Duodenal mucosa (tissue), 2 donors: Measurements from ENCODE around the gene ZBP1.

Source experiments
- H3K27ac ChIP-seq: one replicate; pipeline ENCODE4 v1.7.0; 2013; ENCODE audit warnings: low read depth, low read length
- H3K27me3 ChIP-seq, 2 donors: one replicate each; pipeline ENCODE4 v1.7.0; 2013; ENCODE audit warnings: low read length in 2 of 2, control low read depth in 1 of 2; ENCODE audit not compliant: insufficient read depth in 2 of 2, control insufficient read depth in 1 of 2
- H3K36me3 ChIP-seq, 2 donors: one replicate each; pipeline ENCODE4 v1.7.0; 2013; ENCODE audit warnings: low read length in 2 of 2, control low read depth in 1 of 2; ENCODE audit not compliant: insufficient read depth in 2 of 2, control insufficient read depth in 1 of 2
- H3K4me1 ChIP-seq, 2 donors: one replicate each; pipeline ENCODE4 v1.7.0; 2013; ENCODE audit warnings: low read length in 2 of 2, control low read depth in 1 of 2; ENCODE audit not compliant: insufficient read depth in 2 of 2, control insufficient read depth in 1 of 2
- H3K4me3 ChIP-seq, 2 donors: one replicate each; pipeline ENCODE4 v1.7.0; 2013; ENCODE audit warnings: low read length in 2 of 2, low read depth in 1 of 2
- H3K9ac ChIP-seq, 2 donors: one replicate each; pipeline ENCODE4 v1.7.0; 2013; ENCODE audit warnings: low read length in 2 of 2, low read depth in 1 of 2
- H3K9me3 ChIP-seq, 2 donors: one replicate each; pipeline ENCODE4 v1.7.0; 2013; ENCODE audit warnings: low read length in 2 of 2, control low read depth in 1 of 2; ENCODE audit not compliant: control insufficient read depth in 1 of 2

ZBP1 gene

GRCh38 chr20:57663681-57664451 lies 43.6 kb upstream of the ZBP1 start:
- Histone ChIP-seq H3K4me1 (peaks cover 11 to 14% of the 10 kb centered on the region in 2 donors), H3K36me3 (no peaks in the 10 kb centered on the region), H3K27ac (no peak overlapping the region), H3K4me3 (no peak overlapping the region), H3K9me3 (no peaks in the 10 kb centered on the region), H3K27me3 (no peaks in the 10 kb centered on the region), H3K9ac (no peak overlapping the region)

- no peaks in the 10 kb centered on the region for H3K27me3 ChIP-seq
- no peak overlapping the region for H3K27ac ChIP-seq
- peaks cover 9 to 11% of the 10 kb centered on the region in 2 donors for H3K4me1 ChIP-seq
These were observed 43.0 kb upstream of the ZBP1 start for GRCh38 chr20:57663241-57663640.

GRCh38 chr20:57662456-57663240 lies 42.4 kb upstream of the ZBP1 start:
- Histone ChIP-seq H3K27ac (no peak overlapping the region), H3K36me3 (no peaks in the 10 kb centered on the region), H3K9ac (no peak overlapping the region)

More at GRCh38 chr20:57663241-57663640, 43.0 kb upstream of the ZBP1 start:
- H3K9me3 ChIP-seq, result no peaks in the 10 kb centered on the region
- no peak overlapping the region for H3K4me3 ChIP-seq
- no peak overlapping the region for H3K9ac ChIP-seq
- no peaks in the 10 kb centered on the region for H3K36me3 ChIP-seq

GRCh38 chr20:57661746-57662455 lies 41.7 kb upstream of the ZBP1 start:
- Histone ChIP-seq H3K4me1 (peaks cover 13 to 14% of the 10 kb centered on the region in 2 donors), H3K36me3 (no peaks in the 10 kb centered on the region), H3K27me3 (no peaks in the 10 kb centered on the region), H3K27ac (no peak overlapping the region), H3K4me3 (no peak overlapping the region), H3K9ac (no peak overlapping the region), H3K9me3 (no peaks in the 10 kb centered on the region)

More at GRCh38 chr20:57662456-57663240, 42.4 kb upstream of the ZBP1 start:
- Histone ChIP-seq H3K4me3 (no peak overlapping the region), H3K9me3 (no peaks in the 10 kb centered on the region), H3K27me3 (no peaks in the 10 kb centered on the region), H3K4me1 (peaks cover 9% of the 10 kb centered on the region in 2 donors)

GRCh38 chr20:57660922-57661745 lies 40.9 kb upstream of the ZBP1 start:
- peaks cover 13 to 14% of the 10 kb centered on the region in 2 donors for H3K4me1 ChIP-seq
- no peak overlapping the region for H3K4me3 ChIP-seq
- H3K27me3 ChIP-seq, result no peaks in the 10 kb centered on the region
- H3K36me3 ChIP-seq, result no peaks in the 10 kb centered on the region
- no peaks in the 10 kb centered on the region for H3K9me3 ChIP-seq
- H3K27ac ChIP-seq, result no peak overlapping the region
- no peak overlapping the region for H3K9ac ChIP-seq

GRCh38 chr20:57660181-57660921 lies 40.1 kb upstream of the ZBP1 start:
- Histone ChIP-seq H3K36me3 (no peaks in the 10 kb centered on the region), H3K4me3 (no peak overlapping the region), H3K27ac (no peak overlapping the region), H3K27me3 (no peaks in the 10 kb centered on the region), H3K9me3 (no peaks in the 10 kb centered on the region), H3K9ac (no peak overlapping the region), H3K4me1 (peaks cover 13 to 14% of the 10 kb centered on the region in 2 donors)

GRCh38 chr20:57659517-57660180 lies 39.4 kb upstream of the ZBP1 start:
- H3K4me3 ChIP-seq, result no peak overlapping the region
- H3K9me3 ChIP-seq, result no peaks in the 10 kb centered on the region
- H3K4me1 ChIP-seq, result peaks cover 14% of the 10 kb centered on the region in 2 donors
- no peaks in the 10 kb centered on the region for H3K27me3 ChIP-seq
- no peaks in the 10 kb centered on the region for H3K36me3 ChIP-seq
- no peak overlapping the region for H3K27ac ChIP-seq
- H3K9ac ChIP-seq, result no peak overlapping the region

GRCh38 chr20:57658833-57659516 lies 38.7 kb upstream of the ZBP1 start:
- no peaks in the 10 kb centered on the region for H3K9me3 ChIP-seq
- H3K27ac ChIP-seq, result no peak overlapping the region
- peaks cover 14 to 17% of the 10 kb centered on the region in 2 donors for H3K4me1 ChIP-seq
- H3K36me3 ChIP-seq, result no peaks in the 10 kb centered on the region
- H3K9ac ChIP-seq, result no peak overlapping the region
- no peaks in the 10 kb centered on the region for H3K27me3 ChIP-seq
- H3K4me3 ChIP-seq, result no peak overlapping the region
